Fibroblast of lung (primary cell): ENCODE measurements around the gene MYPN. TPM values are rescaled to one million over a fixed set of nuclear protein-coding genes. Genes with fewer than 3 reads are reported as not detected.
"Not testable (repeated sequence)": the region's sequence is repeated elsewhere in the genome, so short reads cannot be mapped to it uniquely, and the experiment has no call there.

Source experiments
- DNase-seq, 2 donors: peaks; one replicate each; pipeline versions ENCODE4 v3.0.0 to v3.0.0-alpha.2; 2010; ENCODE audit warnings: low read depth in 2 of 2
- H2AFZ ChIP-seq: 2 replicates; pipeline ENCODE4 v1.5.1; 2012; ENCODE audit warnings: low read length, control low read depth, inconsistent platforms
- H3K27ac ChIP-seq: 2 replicates; pipeline ENCODE4 v1.5.1; 2011; ENCODE audit warnings: low read length, control low read depth; ENCODE audit not compliant: insufficient read depth
- H3K27me3 ChIP-seq: 2 replicates; pipeline ENCODE4 v1.5.1; 2011; ENCODE audit warnings: mild to moderate bottlenecking, low read length; ENCODE audit not compliant: control insufficient read depth, insufficient read depth
- H3K36me3 ChIP-seq: 2 replicates; pipeline ENCODE4 v1.5.1; 2011; ENCODE audit warnings: low read length; ENCODE audit not compliant: control insufficient read depth, insufficient read depth
- H3K4me1 ChIP-seq: 2 replicates; pipeline ENCODE4 v1.5.1; 2011; ENCODE audit warnings: low read length; ENCODE audit not compliant: control insufficient read depth, insufficient read depth; ENCODE audit errors: extremely low read depth
- H3K4me2 ChIP-seq: 2 replicates; pipeline ENCODE4 v1.5.1; 2011; ENCODE audit warnings: low read length, control low read depth; ENCODE audit not compliant: insufficient read depth; ENCODE audit errors: extremely low read depth
- H3K4me3 ChIP-seq, 4 experiments: fragments of 200-600 bp in 1 of 4; sonication (generic) in 1 of 4; replicated peaks in 1 of 4; 2 replicates each; pipeline ENCODE4 v1.5.1; 2011 to 2016; ENCODE audit warnings: low read length in 4 of 4, low read depth in 3 of 4, mild to moderate bottlenecking in 3 of 4, control low read depth in 2 of 4, inconsistent platforms in 1 of 4, mixed read lengths in 1 of 4; ENCODE audit not compliant: insufficient read depth in 1 of 4; ENCODE audit errors: control extremely low read depth in 1 of 4
- H3K79me2 ChIP-seq: 2 replicates; pipeline ENCODE4 v1.5.1; 2012; ENCODE audit warnings: mild to moderate bottlenecking, low read length, inconsistent platforms; ENCODE audit not compliant: control insufficient read depth, insufficient read depth
- H3K9ac ChIP-seq: 2 replicates; pipeline ENCODE4 v1.5.1; 2011; ENCODE audit warnings: mild to moderate bottlenecking, low read length, control low read depth; ENCODE audit not compliant: insufficient read depth
- H3K9me3 ChIP-seq: 2 replicates; pipeline ENCODE4 v1.5.1; 2012; ENCODE audit warnings: low read depth, low read length; ENCODE audit not compliant: control insufficient read depth, insufficient read depth
- H4K20me1 ChIP-seq: 2 replicates; pipeline ENCODE4 v1.5.1; 2011; ENCODE audit warnings: low read length; ENCODE audit not compliant: control insufficient read depth, insufficient read depth; ENCODE audit errors: extremely low read depth
- CTCF ChIP-seq, 2 donors: IDR thresholded peaks in 1 of 2; conservative IDR thresholded peaks in 1 of 2; 1 replicate in 1 of 2; 2 replicates in 1 of 2; pipeline ENCODE4 v1.5.1; 2011 to 2012; ENCODE audit warnings: low read length in 2 of 2, control low read depth in 1 of 2, inconsistent platforms in 1 of 2, low read depth in 1 of 2, mild to moderate bottlenecking in 1 of 2
- EZH2 ChIP-seq: IDR thresholded peaks from 2 replicates; pipeline ENCODE4 v1.5.1; 2012; ENCODE audit warnings: low read length, control low read depth, mild to moderate bottlenecking; ENCODE audit errors: missing control alignments
- polyA plus RNA-seq, 2 donors: library from polyadenylated mRNA; depleted of rRNA in 1 of 2; stranded (reverse) in 1 of 2; unstranded in 1 of 2; fragments of >200 nt; gene quantifications; 2 replicates each; pipeline ENCODE4 v1.2.1, GENCODE V29; 2011 to 2012; ENCODE audit warnings: missing spikeins in 1 of 2
- total RNA-seq: library from RNA; depleted of rRNA; stranded (reverse); fragments of >200 nt; gene quantifications from 2 replicates; pipeline ENCODE4 v1.2.1, GENCODE V29; 2014

The MYPN gene
- total and polyA plus RNA-seq, 2 donors (not counting 1 experiment from before 2014, with no cell fraction given) = 0.77 to 1.2 TPM

- DNase-seq = no peak
- Histone ChIP-seq H3K27ac (no peak overlapping the region), H3K9ac (no peak overlapping the region), H3K36me3 (no peaks in the 10 kb centered on the region), H3K9me3 (no peaks in the 10 kb centered on the region), H3K27me3 (no peaks in the 10 kb centered on the region), H4K20me1 (peaks cover 2% of the 10 kb centered on the region), H3K79me2 (peaks cover 44% of the 10 kb centered on the region), H3K4me2 (peak overlapping the region; percentile 39), H3K4me1 (peaks cover 4% of the 10 kb centered on the region), H3K4me3 (peak overlapping the region in 2 of 4 experiments; percentile 41 to 46), H2AFZ (peak overlapping the region; percentile 69)
- TF ChIP-seq EZH2 (no peak), CTCF (conservative IDR thresholded peaks at IDR 0.05 in 1 of 2, IDR thresholded peaks at IDR 0.05 in 1 of 2; ENCODE audit: low read depth in 1 of 2, low read length in 2 of 2) (no peak)
Observed at GRCh38 chr10:68075550-68076004, 33.7 kb upstream of the MYPN start.

- H3K4me2 ChIP-seq, H3K36me3 ChIP-seq, H3K9ac ChIP-seq, H3K4me3 ChIP-seq, H2AFZ ChIP-seq, H3K27me3 ChIP-seq, H3K27ac ChIP-seq, H3K4me1 ChIP-seq, DNase-seq, H4K20me1 ChIP-seq, H3K9me3 ChIP-seq: not testable (repeated sequence)
- peaks cover 39% of the 10 kb centered on the region for H3K79me2 ChIP-seq
Observed at GRCh38 chr10:68076081-68076480, 33.2 kb upstream of the MYPN start.

GRCh38 chr10:68077026-68077425 lies 32.3 kb upstream of the MYPN start:
- Histone ChIP-seq H3K36me3 (no peaks in the 10 kb centered on the region), H3K4me2 (no peak overlapping the region), H3K27ac (no peak overlapping the region), H2AFZ (no peak overlapping the region), H3K79me2 (peaks cover 30% of the 10 kb centered on the region), H3K4me1 (peaks cover 4% of the 10 kb centered on the region), H3K9ac (no peak overlapping the region), H4K20me1 (no peaks in the 10 kb centered on the region), H3K9me3 (no peaks in the 10 kb centered on the region), H3K4me3 (no peak overlapping the region), H3K27me3 (no peaks in the 10 kb centered on the region)
- no peak for DNase-seq
- no peak for TF ChIP-seq CTCF (conservative IDR thresholded peaks at IDR 0.05 in 1 of 2, IDR thresholded peaks at IDR 0.05 in 1 of 2; ENCODE audit: low read depth in 1 of 2, low read length in 2 of 2)
